Measurements from ENCODE around the gene ETV3.
A peak's percentile ranks its signal among the peaks of the same experiment; 100 is the strongest.
"Not testable (repeated sequence)": the region's sequence is repeated elsewhere in the genome, so short reads cannot be mapped to it uniquely, and the experiment has no call there.

The ETV3 gene

GRCh38 chr1:157111396-157112165 lies 26.6 kb downstream of the ETV3 start:
- DNase-seq: no peak

- no peak for DNase-seq
These were observed 27.5 kb downstream of the ETV3 start for GRCh38 chr1:157110686-157111085.

- DNase-seq: no peak
These were observed 28.2 kb downstream of the ETV3 start for GRCh38 chr1:157110003-157110402.

GRCh38 chr1:157108448-157108847 lies 29.7 kb downstream of the ETV3 start:
- DNase-seq: no peak

- no peak for DNase-seq
These were observed 30.5 kb downstream of the ETV3 start for GRCh38 chr1:157107702-157108101.

GRCh38 chr1:157106813-157107189 lies 31.4 kb downstream of the ETV3 start:
- no peak for DNase-seq

GRCh38 chr1:157105988-157106812 lies 32.0 kb downstream of the ETV3 start:
- DNase-seq: no peak

- DNase-seq: no peak
These were observed 32.8 kb downstream of the ETV3 start for GRCh38 chr1:157105298-157105987.

GRCh38 chr1:157104598-157105293 lies 33.4 kb downstream of the ETV3 start:
- no peak for DNase-seq

GRCh38 chr1:157103268-157103667 lies 34.9 kb downstream of the ETV3 start:
- no peak for DNase-seq

- DNase-seq: no peak
These were observed 37.0 kb downstream of the ETV3 start for GRCh38 chr1:157101149-157101548.

GRCh38 chr1:157099633-157100009 lies 38.6 kb downstream of the ETV3 start, which contains the start of gene ETV3L:
ETV3L (minus strand) TSS chr1:157099808; CDS start chr1:157099523, 285 bp downstream.
- DNase-seq: no peak

GRCh38 chr1:157098987-157099632 lies 39.1 kb downstream of the ETV3 start:
- not testable (repeated sequence) for DNase-seq

GRCh38 chr1:157098519-157098918 lies 39.7 kb downstream of the ETV3 start:
- DNase-seq: no peak

GRCh38 chr1:157097692-157098091 lies 40.5 kb downstream of the ETV3 start:
- DNase-seq: no peak

GRCh38 chr1:157096881-157097280 lies 41.3 kb downstream of the ETV3 start:
- no peak for DNase-seq

GRCh38 chr1:157095551-157095950 lies 42.6 kb downstream of the ETV3 start:
- no peak for DNase-seq

- DNase-seq: no peak
These were observed 43.1 kb downstream of the ETV3 start for GRCh38 chr1:157095091-157095490.

- DNase-seq: peak; percentile 56
These were observed 45.4 kb downstream of the ETV3 start for GRCh38 chr1:157092831-157093230.

- DNase-seq: no peak
These were observed 46.4 kb downstream of the ETV3 start for GRCh38 chr1:157091668-157092273.

- DNase-seq: no peak
These were observed 47.0 kb downstream of the ETV3 start for GRCh38 chr1:157091186-157091585.

- no peak for DNase-seq
These were observed 47.4 kb downstream of the ETV3 start for GRCh38 chr1:157090771-157091170.
